Erythroblast (primary cell): Measurements from ENCODE around the gene GPR42.

Experiments used
- GATA1 ChIP-seq: IDR thresholded peaks from 2 replicates; pipeline ENCODE4 v1.6.1; 2011; ENCODE audit warnings: low read depth, mild to moderate bottlenecking, control low read depth, low read length, moderate library complexity
- POLR2A ChIP-seq: IDR thresholded peaks from 2 replicates; pipeline ENCODE4 v1.6.1; 2011; ENCODE audit warnings: mild to moderate bottlenecking, low read length

GRCh38 chr19:35354898-35355297 lies 16.0 kb upstream of the GPR42 start:
- no peak for TF ChIP-seq POLR2A
- no peak for TF ChIP-seq GATA1
